Brain microvascular endothelial cell (primary cell): ENCODE data around the gene LRRC31.

Experiments used
- DNase-seq: peaks from one replicate; pipeline ENCODE4 v3.0.0-alpha.2; 2020
- H3K27ac ChIP-seq: fragments of 250-450 bp; sonication (Bioruptor Pico); 2 replicates; pipeline ENCODE4 v1.5.1; 2020; ENCODE audit warnings: mild to moderate bottlenecking, moderate library complexity
- H3K27me3 ChIP-seq: fragments of 250-450 bp; sonication (Bioruptor Pico); replicated peaks from 2 replicates; pipeline ENCODE4 v1.5.1; 2020; ENCODE audit warnings: mild to moderate bottlenecking
- H3K36me3 ChIP-seq: fragments of 250-450 bp; sonication (Bioruptor Pico); replicated peaks from 2 replicates; pipeline ENCODE4 v1.5.1; 2020; ENCODE audit warnings: mild to moderate bottlenecking
- H3K4me3 ChIP-seq: 2 replicates; pipeline ENCODE4 v1.5.1; 2011; ENCODE audit warnings: low read depth, mild to moderate bottlenecking, control low read depth, low read length, moderate library complexity
- CTCF ChIP-seq: IDR thresholded peaks from 2 replicates; pipeline ENCODE4 v1.5.1; 2011; ENCODE audit warnings: low read depth, mild to moderate bottlenecking, moderate library complexity, low read length, control low read depth, inconsistent platforms; ENCODE audit errors: missing control alignments
- in situ Hi-C: cut with HindIII; loops from 2 replicates; pipeline ENCODE4 v1.10.0; 2017; ENCODE audit warnings: low sequenced_read_pairs, low pct_ligation_motif_present

LRRC31 gene

GRCh38 chr3:169842960-169843359 is 26.8 kb downstream of the LRRC31 start:
- no peak overlapping the region for H3K4me3 ChIP-seq
- TF ChIP-seq CTCF, result no peak
- no peak overlapping the region for H3K27ac ChIP-seq
- in situ Hi-C loops, result no loop called here
- H3K27me3 ChIP-seq, result no peaks in the 10 kb centered on the region
- DNase-seq, result no peak
- no peaks in the 10 kb centered on the region for H3K36me3 ChIP-seq

GRCh38 chr3:169841171-169841570 is 28.6 kb downstream of the LRRC31 start:
- no peaks in the 10 kb centered on the region for H3K27me3 ChIP-seq
- no peak overlapping the region for H3K4me3 ChIP-seq
- no peak for TF ChIP-seq CTCF
- H3K36me3 ChIP-seq, result no peaks in the 10 kb centered on the region
- H3K27ac ChIP-seq, result no peak overlapping the region
- in situ Hi-C loops, result no loop called here
- no peak for DNase-seq

GRCh38 chr3:169838511-169839030 is 31.2 kb downstream of the LRRC31 start:
- H3K27ac ChIP-seq, result no peak overlapping the region
- no peaks in the 10 kb centered on the region for H3K27me3 ChIP-seq
- H3K4me3 ChIP-seq, result no peak overlapping the region
- DNase-seq, result no peak
- in situ Hi-C loops, result no loop called here
- TF ChIP-seq CTCF, result no peak
- no peaks in the 10 kb centered on the region for H3K36me3 ChIP-seq

GRCh38 chr3:169836942-169837275 is 32.8 kb downstream of the LRRC31 start:
- in situ Hi-C loops, result no loop called here
- no peaks in the 10 kb centered on the region for H3K27me3 ChIP-seq
- no peak for TF ChIP-seq CTCF
- DNase-seq, result no peak
- no peak overlapping the region for H3K4me3 ChIP-seq
- H3K36me3 ChIP-seq, result no peaks in the 10 kb centered on the region
- H3K27ac ChIP-seq, result no peak overlapping the region

- in situ Hi-C loops, result no loop called here
- TF ChIP-seq CTCF, result no peak
- no peak for DNase-seq
Observed at GRCh38 chr3:169836078-169836941, 33.4 kb downstream of the LRRC31 start.

More at GRCh38 chr3:169836078-169836941, 33.4 kb downstream of the LRRC31 start:
- Histone ChIP-seq H3K4me3 (no peak overlapping the region), H3K27me3 (no peaks in the 10 kb centered on the region), H3K27ac (no peak overlapping the region), H3K36me3 (no peaks in the 10 kb centered on the region)
